ENCODE data around the gene PHF8. TPM values are rescaled to one million over a fixed set of nuclear protein-coding genes. Genes with fewer than 3 reads are reported as not detected.

The PHF8 gene
- total and polyA plus RNA-seq, 9 of the 15 experiments (the other 6 are each of a cell fraction or from before 2014, with no cell fraction given), result 2.5 to 25.7 (median 12.1) TPM

DNA sequence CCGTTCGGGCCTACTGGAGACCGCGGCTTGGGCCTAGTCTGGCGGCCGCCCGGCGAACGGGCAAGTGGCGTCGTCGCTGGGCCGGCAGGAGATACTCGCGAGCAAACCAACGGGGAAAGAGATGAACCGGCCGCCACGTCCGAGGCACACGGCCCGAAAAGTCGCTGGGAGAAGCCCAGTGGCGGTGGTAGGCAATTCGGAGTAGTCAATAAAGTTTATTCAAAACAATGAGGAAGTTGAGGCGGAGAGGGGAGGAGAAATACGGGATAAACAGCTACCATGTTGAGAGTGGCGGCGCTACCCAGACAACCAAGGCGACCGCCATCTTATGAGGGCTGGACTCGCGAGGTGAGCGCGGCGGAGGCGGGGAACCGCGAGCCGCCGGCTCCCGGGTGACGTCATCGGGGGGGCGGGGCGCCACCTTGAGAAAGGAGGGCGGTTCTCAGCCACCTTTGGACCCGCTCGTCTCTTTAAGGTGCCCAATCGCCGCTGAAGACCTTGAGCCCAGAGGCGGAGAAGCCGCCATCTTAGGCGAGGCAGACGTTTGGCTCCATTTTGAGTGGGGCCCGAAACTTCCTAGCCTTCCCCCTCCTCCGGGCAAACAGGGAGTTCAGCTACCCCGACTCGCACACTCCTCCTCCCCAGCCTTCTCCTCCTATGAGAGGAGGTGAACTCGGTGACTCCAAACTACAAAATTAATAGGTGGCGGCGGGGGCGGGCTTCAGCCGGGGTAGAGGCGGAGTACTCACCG, at the start of gene PHF8 (continued):
- TF ChIP-seq, protein P1, sequence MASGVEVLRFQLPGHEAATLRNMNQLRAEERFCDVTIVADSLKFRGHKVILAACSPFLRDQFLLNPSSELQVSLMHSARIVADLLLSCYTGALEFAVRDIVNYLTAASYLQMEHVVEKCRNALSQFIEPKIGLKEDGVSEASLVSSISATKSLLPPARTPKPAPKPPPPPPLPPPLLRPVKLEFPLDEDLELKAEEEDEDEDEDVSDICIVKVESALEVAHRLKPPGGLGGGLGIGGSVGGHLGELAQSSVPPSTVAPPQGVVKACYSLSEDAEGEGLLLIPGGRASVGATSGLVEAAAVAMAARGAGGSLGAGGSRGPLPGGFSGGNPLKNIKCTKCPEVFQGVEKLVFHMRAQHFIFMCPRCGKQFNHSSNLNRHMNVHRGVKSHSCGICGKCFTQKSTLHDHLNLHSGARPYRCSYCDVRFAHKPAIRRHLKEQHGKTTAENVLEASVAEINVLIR (CRISPR knock-in tag; IDR thresholded peaks at IDR 0.05), result peak; percentile 40; the same call in 1 of the 2 replicates
- TF ChIP-seq ZNF778 (CRISPR knock-in tag; IDR thresholded peaks at IDR 0.05) (no peak), RFX5 (IDR thresholded peaks at IDR 0.05; ENCODE audit: low read depth, low read length) (no peak), ZNF282 (CRISPR knock-in tag; IDR thresholded peaks at IDR 0.05) (no peak), SAFB (IDR thresholded peaks at IDR 0.05; ENCODE audit: borderline replicate concordance, low read depth, low read length) (no peak), KHSRP (IDR thresholded peaks at IDR 0.05) (0 out of 2 replicates have a peak, but pooled peaks have one; percentile 32), YY1 (IDR thresholded peaks at IDR 0.05; ENCODE audit: borderline replicate concordance in 1 of 3, control insufficient read depth in 1 of 3, extremely low read depth in 1 of 3, insufficient read depth in 3 of 3, insufficient read length in 1 of 3, insufficient replicate concordance in 2 of 3, low read depth in 1 of 3, low read length in 2 of 3) (peak; percentile 88 to 97 (median 96)), LARP7 (IDR thresholded peaks at IDR 0.05) (no peak), ZNF212 (CRISPR knock-in tag; IDR thresholded peaks at IDR 0.05) (no peak), ZNF253 (CRISPR knock-in tag; conservative IDR thresholded peaks at IDR 0.05) (no peak), SAP30 (IDR thresholded peaks at IDR 0.05; ENCODE audit: borderline replicate concordance, insufficient read depth, low read depth, low read length, poor library complexity, severe bottlenecking) (peak; percentile 2), HDAC6 (IDR thresholded peaks at IDR 0.05; ENCODE audit: low read depth, low read length) (no peak), POLR2H (tag; IDR thresholded peaks at IDR 0.05; ENCODE audit: low read depth) (peak; percentile 59), ZNF133 (CRISPR knock-in tag; IDR thresholded peaks at IDR 0.05) (no peak), NUFIP1 (IDR thresholded peaks at IDR 0.05; ENCODE audit: partially characterized antibody) (no peak), ZBTB8A (IDR thresholded peaks at IDR 0.05; ENCODE audit: partially characterized antibody) (no peak), ZNF780A (CRISPR knock-in tag; IDR thresholded peaks at IDR 0.05) (no peak), CHCHD3 (CRISPR knock-in tag; IDR thresholded peaks at IDR 0.05) (no peak)
- TF ChIP-seq, protein P2, sequence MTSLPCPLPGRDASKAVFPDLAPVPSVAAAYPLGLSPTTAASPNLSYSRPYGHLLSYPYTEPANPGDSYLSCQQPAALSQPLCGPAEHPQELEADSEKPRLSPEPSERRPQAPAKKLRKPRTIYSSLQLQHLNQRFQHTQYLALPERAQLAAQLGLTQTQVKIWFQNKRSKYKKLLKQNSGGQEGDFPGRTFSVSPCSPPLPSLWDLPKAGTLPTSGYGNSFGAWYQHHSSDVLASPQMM (CRISPR knock-in tag; IDR thresholded peaks at IDR 0.05), result no peak
- TF ChIP-seq, protein P3, sequence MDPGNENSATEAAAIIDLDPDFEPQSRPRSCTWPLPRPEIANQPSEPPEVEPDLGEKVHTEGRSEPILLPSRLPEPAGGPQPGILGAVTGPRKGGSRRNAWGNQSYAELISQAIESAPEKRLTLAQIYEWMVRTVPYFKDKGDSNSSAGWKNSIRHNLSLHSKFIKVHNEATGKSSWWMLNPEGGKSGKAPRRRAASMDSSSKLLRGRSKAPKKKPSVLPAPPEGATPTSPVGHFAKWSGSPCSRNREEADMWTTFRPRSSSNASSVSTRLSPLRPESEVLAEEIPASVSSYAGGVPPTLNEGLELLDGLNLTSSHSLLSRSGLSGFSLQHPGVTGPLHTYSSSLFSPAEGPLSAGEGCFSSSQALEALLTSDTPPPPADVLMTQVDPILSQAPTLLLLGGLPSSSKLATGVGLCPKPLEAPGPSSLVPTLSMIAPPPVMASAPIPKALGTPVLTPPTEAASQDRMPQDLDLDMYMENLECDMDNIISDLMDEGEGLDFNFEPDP (CRISPR knock-in tag; IDR thresholded peaks at IDR 0.05), result no peak
- TF ChIP-seq, protein P4, sequence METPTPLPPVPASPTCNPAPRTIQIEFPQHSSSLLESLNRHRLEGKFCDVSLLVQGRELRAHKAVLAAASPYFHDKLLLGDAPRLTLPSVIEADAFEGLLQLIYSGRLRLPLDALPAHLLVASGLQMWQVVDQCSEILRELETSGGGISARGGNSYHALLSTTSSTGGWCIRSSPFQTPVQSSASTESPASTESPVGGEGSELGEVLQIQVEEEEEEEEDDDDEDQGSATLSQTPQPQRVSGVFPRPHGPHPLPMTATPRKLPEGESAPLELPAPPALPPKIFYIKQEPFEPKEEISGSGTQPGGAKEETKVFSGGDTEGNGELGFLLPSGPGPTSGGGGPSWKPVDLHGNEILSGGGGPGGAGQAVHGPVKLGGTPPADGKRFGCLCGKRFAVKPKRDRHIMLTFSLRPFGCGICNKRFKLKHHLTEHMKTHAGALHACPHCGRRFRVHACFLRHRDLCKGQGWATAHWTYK (CRISPR knock-in tag; IDR thresholded peaks at IDR 0.05), result no peak
- TF ChIP-seq, protein P5, sequence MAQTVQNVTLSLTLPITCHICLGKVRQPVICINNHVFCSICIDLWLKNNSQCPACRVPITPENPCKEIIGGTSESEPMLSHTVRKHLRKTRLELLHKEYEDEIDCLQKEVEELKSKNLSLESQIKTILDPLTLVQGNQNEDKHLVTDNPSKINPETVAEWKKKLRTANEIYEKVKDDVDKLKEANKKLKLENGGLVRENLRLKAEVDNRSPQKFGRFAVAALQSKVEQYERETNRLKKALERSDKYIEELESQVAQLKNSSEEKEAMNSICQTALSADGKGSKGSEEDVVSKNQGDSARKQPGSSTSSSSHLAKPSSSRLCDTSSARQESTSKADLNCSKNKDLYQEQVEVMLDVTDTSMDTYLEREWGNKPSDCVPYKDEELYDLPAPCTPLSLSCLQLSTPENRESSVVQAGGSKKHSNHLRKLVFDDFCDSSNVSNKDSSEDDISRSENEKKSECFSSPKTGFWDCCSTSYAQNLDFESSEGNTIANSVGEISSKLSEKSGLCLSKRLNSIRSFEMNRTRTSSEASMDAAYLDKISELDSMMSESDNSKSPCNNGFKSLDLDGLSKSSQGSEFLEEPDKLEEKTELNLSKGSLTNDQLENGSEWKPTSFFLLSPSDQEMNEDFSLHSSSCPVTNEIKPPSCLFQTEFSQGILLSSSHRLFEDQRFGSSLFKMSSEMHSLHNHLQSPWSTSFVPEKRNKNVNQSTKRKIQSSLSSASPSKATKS (CRISPR knock-in tag; IDR thresholded peaks at IDR 0.05), result no peak

All from K562 (cell line).